ENCODE data around the gene AGPAT4. TPM values are rescaled to one million over a fixed set of nuclear protein-coding genes. Genes with fewer than 3 reads are reported as not detected.

AGPAT4 gene
- total RNA-seq, 1 experiment from 2014 or later = 0.07 TPM

GRCh38 chr6:161232467-161232866 lies 41.4 kb downstream of the AGPAT4 start:
- no peak overlapping the region for H3K27ac ChIP-seq
- intact Hi-C loops (cut with micrococcal nuclease; ENCODE audit: unreplicated experiment) = no loop called here
- no peak overlapping the region for H3K4me2 ChIP-seq
- CTCF ChIA-PET = no interaction called here
- TF ChIP-seq CTCF (conservative IDR thresholded peaks at IDR 0.05) = no peak
- DNase-seq = no peak
- H3K9me3 ChIP-seq (ENCODE audit: insufficient read depth, low read depth) = no peaks in the 10 kb centered on the region
- no peaks in the 10 kb centered on the region for H3F3A ChIP-seq (ENCODE audit: insufficient read depth, low read depth)
- H3K9me2 ChIP-seq (ENCODE audit: insufficient read depth) = no peaks in the 10 kb centered on the region
- no TSS peak for BruUV-seq (replicated peaks)
- no peak overlapping the region for H2AFZ ChIP-seq
- no peak overlapping the region for H3K4me3 ChIP-seq
- peaks cover 23% of the 10 kb centered on the region for H3K27me3 ChIP-seq (ENCODE audit: insufficient read depth, low read depth)
- POLR2A ChIA-PET (ENCODE audit: unreplicated experiment) = no interaction called here
- H3K4me1 ChIP-seq (replicated peaks; ENCODE audit: insufficient read depth) = no peaks in the 10 kb centered on the region
- no peaks in the 10 kb centered on the region for H3K79me2 ChIP-seq (ENCODE audit: low read depth)
- H4K20me1 ChIP-seq (ENCODE audit: insufficient read depth) = no peaks in the 10 kb centered on the region
- H3K36me3 ChIP-seq (ENCODE audit: low read depth) = no peaks in the 10 kb centered on the region

- no peak for TF ChIP-seq CTCF (conservative IDR thresholded peaks at IDR 0.05)
- no peak for TF ChIP-seq EZH2 (IDR thresholded peaks at IDR 0.05; ENCODE audit: low read depth)
- Histone ChIP-seq H3K27ac (no peak overlapping the region), H3F3A (ENCODE audit: insufficient read depth, low read depth) (no peaks in the 10 kb centered on the region), H2AFZ (no peak overlapping the region), H3K9me3 (ENCODE audit: insufficient read depth, low read depth) (no peaks in the 10 kb centered on the region), H3K9me2 (ENCODE audit: insufficient read depth) (no peaks in the 10 kb centered on the region), H4K20me1 (ENCODE audit: insufficient read depth) (no peaks in the 10 kb centered on the region), H3K4me2 (no peak overlapping the region), H3K36me3 (ENCODE audit: low read depth) (no peaks in the 10 kb centered on the region), H3K27me3 (ENCODE audit: insufficient read depth, low read depth) (peaks cover 22% of the 10 kb centered on the region), H3K79me2 (ENCODE audit: low read depth) (no peaks in the 10 kb centered on the region), H3K4me1 (replicated peaks; ENCODE audit: insufficient read depth) (no peaks in the 10 kb centered on the region), H3K4me3 (no peak overlapping the region)
- intact Hi-C loops (cut with micrococcal nuclease; ENCODE audit: unreplicated experiment) = no loop called here
- BruUV-seq (replicated peaks) = no TSS peak
- DNase-seq = no peak
- ChIA-PET CTCF (no interaction called here), POLR2A (ENCODE audit: unreplicated experiment) (no interaction called here)
These were observed 41.9 kb downstream of the AGPAT4 start for GRCh38 chr6:161232010-161232409.

- TF ChIP-seq EZH2 (IDR thresholded peaks at IDR 0.05; ENCODE audit: low read depth) = no peak
- TF ChIP-seq CTCF (conservative IDR thresholded peaks at IDR 0.05) = no peak
- Histone ChIP-seq H3K9me2 (ENCODE audit: insufficient read depth) (no peaks in the 10 kb centered on the region), H3K27me3 (ENCODE audit: insufficient read depth, low read depth) (peaks cover 24% of the 10 kb centered on the region), H3K36me3 (ENCODE audit: low read depth) (no peaks in the 10 kb centered on the region), H3K79me2 (ENCODE audit: low read depth) (no peaks in the 10 kb centered on the region), H2AFZ (no peak overlapping the region), H3K9me3 (ENCODE audit: insufficient read depth, low read depth) (no peaks in the 10 kb centered on the region), H3K4me2 (no peak overlapping the region), H3F3A (ENCODE audit: insufficient read depth, low read depth) (no peaks in the 10 kb centered on the region), H3K4me1 (replicated peaks; ENCODE audit: insufficient read depth) (no peaks in the 10 kb centered on the region), H4K20me1 (ENCODE audit: insufficient read depth) (no peaks in the 10 kb centered on the region), H3K27ac (no peak overlapping the region), H3K4me3 (no peak overlapping the region)
- no TSS peak for BruUV-seq (replicated peaks)
- CTCF ChIA-PET = no interaction called here
- DNase-seq = no peak
- POLR2A ChIA-PET (ENCODE audit: unreplicated experiment) = no interaction called here
- intact Hi-C loops (cut with micrococcal nuclease; ENCODE audit: unreplicated experiment) = no loop called here
These were observed 43.5 kb downstream of the AGPAT4 start for GRCh38 chr6:161230339-161230738.
